Activated effector memory CD4-positive, alpha-beta T cell treated with Interleukin-2 at 50 U/mL for 16 hours (primary cell): ENCODE results near the gene CCL20.
"Not testable (repeated sequence)": the region's sequence is repeated elsewhere in the genome, so short reads cannot be mapped to it uniquely, and the experiment has no call there.

Experiments
- DNase-seq: peaks from one replicate; pipeline ENCODE4 v3.0.0-alpha.2; 2020

CCL20 gene

GRCh38 chr2:227839339-227840129 is 25.9 kb downstream of the CCL20 start:
- DNase-seq = not testable (repeated sequence)

- no peak for DNase-seq
Measured at GRCh38 chr2:227846831-227847230, 33.2 kb downstream of the CCL20 start.

- no peak for DNase-seq
Measured at GRCh38 chr2:227848146-227848545, 34.5 kb downstream of the CCL20 start.

GRCh38 chr2:227848586-227848985 is 34.9 kb downstream of the CCL20 start:
- no peak for DNase-seq

- DNase-seq = no peak
Measured at GRCh38 chr2:227849906-227850305, 36.3 kb downstream of the CCL20 start.

- DNase-seq = no peak
Measured at GRCh38 chr2:227853204-227853629, 39.6 kb downstream of the CCL20 start.

GRCh38 chr2:227853765-227854271 is 40.2 kb downstream of the CCL20 start:
- DNase-seq = no peak

- DNase-seq = no peak
Measured at GRCh38 chr2:227855440-227855839, 41.8 kb downstream of the CCL20 start.

- DNase-seq = no peak
Measured at GRCh38 chr2:227856697-227857096, 43.1 kb downstream of the CCL20 start.

GRCh38 chr2:227860221-227860641 is 46.6 kb downstream of the CCL20 start:
- DNase-seq = no peak

- DNase-seq = no peak
Measured at GRCh38 chr2:227861011-227861410, 47.4 kb downstream of the CCL20 start.

- DNase-seq = no peak
Measured at GRCh38 chr2:227862227-227862740, 48.6 kb downstream of the CCL20 start.

- DNase-seq = no peak
Measured at GRCh38 chr2:227862741-227863588, 49.3 kb downstream of the CCL20 start.

GRCh38 chr2:227864161-227864756 is 50.6 kb downstream of the CCL20 start:
- DNase-seq = no peak

- DNase-seq = no peak
Measured at GRCh38 chr2:227865291-227865690, 51.6 kb downstream of the CCL20 start.
